ENCODE measurements around the gene HOXC4. TPM values are rescaled to one million over a fixed set of nuclear protein-coding genes. Genes with fewer than 3 reads are reported as not detected.

Gene HOXC4
- total RNA-seq, 1 experiment from 2014 or later: 9.6 TPM

GRCh38 chr12:54015018-54015931 is 38.4 kb upstream of the HOXC4 start:
- ChIA-PET CTCF (interaction anchor here (1.7 kb wide), 1 partner anchor 17 kb away, joined by 6 read pairs; the partner anchor contains the start of gene HOXC5), POLR2A (ENCODE audit: low non-redundant PET) (no interaction called here)
- Histone ChIP-seq H3K36me3 (ENCODE audit: insufficient read depth, low read length, poor library complexity, severe bottlenecking) (no peaks in the 10 kb centered on the region), H3K4me1 (ENCODE audit: insufficient read depth, low read length, poor library complexity, severe bottlenecking) (peaks cover 52% of the 10 kb centered on the region), H3K4me3 (ENCODE audit: low read depth, low read length, poor library complexity, severe bottlenecking) (peak overlapping the region; percentile 68), H3K27me3 (replicated peaks; ENCODE audit: insufficient read depth, low read depth, low read length, poor library complexity) (no peaks in the 10 kb centered on the region), H3K9me3 (ENCODE audit: low read depth, low read length, poor library complexity, severe bottlenecking) (no peaks in the 10 kb centered on the region), H3K27ac (ENCODE audit: low read depth, low read length, poor library complexity, severe bottlenecking) (peak overlapping the region; percentile 97)
- no peak for TF ChIP-seq EZH2 (IDR thresholded peaks at IDR 0.05; ENCODE audit: borderline replicate concordance, low read depth, low read length, poor library complexity, severe bottlenecking)
- no peak for TF ChIP-seq CTCF (conservative IDR thresholded peaks at IDR 0.05; ENCODE audit: low read depth, low read length)
- intact Hi-C loops (cut with micrococcal nuclease; ENCODE audit: unreplicated experiment): no loop called here
- BruUV-seq (replicated peaks): no TSS peak
- no peak for DNase-seq (ENCODE audit: low spot score)

GRCh38 chr12:54016051-54016450 is 37.6 kb upstream of the HOXC4 start:
- Histone ChIP-seq H3K4me1 (ENCODE audit: insufficient read depth, low read length, poor library complexity, severe bottlenecking) (peaks cover 52% of the 10 kb centered on the region), H3K9me3 (ENCODE audit: low read depth, low read length, poor library complexity, severe bottlenecking) (no peaks in the 10 kb centered on the region), H3K36me3 (ENCODE audit: insufficient read depth, low read length, poor library complexity, severe bottlenecking) (no peaks in the 10 kb centered on the region), H3K4me3 (ENCODE audit: low read depth, low read length, poor library complexity, severe bottlenecking) (peak overlapping the region; percentile 68), H3K27ac (ENCODE audit: low read depth, low read length, poor library complexity, severe bottlenecking) (peak overlapping the region; percentile 97), H3K27me3 (replicated peaks; ENCODE audit: insufficient read depth, low read depth, low read length, poor library complexity) (no peaks in the 10 kb centered on the region)
- intact Hi-C loops (cut with micrococcal nuclease; ENCODE audit: unreplicated experiment): no loop called here
- TF ChIP-seq CTCF (conservative IDR thresholded peaks at IDR 0.05; ENCODE audit: low read depth, low read length) (no peak), EZH2 (IDR thresholded peaks at IDR 0.05; ENCODE audit: borderline replicate concordance, low read depth, low read length, poor library complexity, severe bottlenecking) (no peak)
- POLR2A ChIA-PET (ENCODE audit: low non-redundant PET): interaction anchor here (0.5 to 0.6 kb wide), 2 partner anchors 10 to 26 kb away, joined by 3 to 5 read pairs; no protein-coding TSS in a partner anchor
- no peak for DNase-seq (ENCODE audit: low spot score)
- BruUV-seq (replicated peaks): TSS peak; percentile 85
- CTCF ChIA-PET: interaction anchor here (0.8 to 2.2 kb wide), 4 partner anchors 10 to 189 kb away, joined by 6 to 15 read pairs (median 8); partner anchors contain the start of gene HOXC5

GRCh38 chr12:54016478-54016964 is 37.1 kb upstream of the HOXC4 start:
- H3K9me3 ChIP-seq (ENCODE audit: low read depth, low read length, poor library complexity, severe bottlenecking): no peaks in the 10 kb centered on the region
- no peak for TF ChIP-seq CTCF (conservative IDR thresholded peaks at IDR 0.05; ENCODE audit: low read depth, low read length)
- no peak for TF ChIP-seq EZH2 (IDR thresholded peaks at IDR 0.05; ENCODE audit: borderline replicate concordance, low read depth, low read length, poor library complexity, severe bottlenecking)
- H3K4me3 ChIP-seq (ENCODE audit: low read depth, low read length, poor library complexity, severe bottlenecking): peak overlapping the region; percentile 68
- intact Hi-C loops (cut with micrococcal nuclease; ENCODE audit: unreplicated experiment): no loop called here
- peak overlapping the region; percentile 97 for H3K27ac ChIP-seq (ENCODE audit: low read depth, low read length, poor library complexity, severe bottlenecking)
- BruUV-seq (replicated peaks): no TSS peak
- peaks cover 54% of the 10 kb centered on the region for H3K4me1 ChIP-seq (ENCODE audit: insufficient read depth, low read length, poor library complexity, severe bottlenecking)
- ChIA-PET POLR2A (ENCODE audit: low non-redundant PET) (interaction anchor here (0.5 to 0.6 kb wide), 2 partner anchors 10 to 26 kb away, joined by 3 to 5 read pairs; no protein-coding TSS in a partner anchor), CTCF (interaction anchor here (0.8 to 2.2 kb wide), 5 partner anchors 7 to 188 kb away, joined by 7 to 21 read pairs (median 15); partner anchors contain the start of gene HOXC8)
- H3K36me3 ChIP-seq (ENCODE audit: insufficient read depth, low read length, poor library complexity, severe bottlenecking): no peaks in the 10 kb centered on the region
- peak; percentile 91 for DNase-seq (ENCODE audit: low spot score)
- H3K27me3 ChIP-seq (replicated peaks; ENCODE audit: insufficient read depth, low read depth, low read length, poor library complexity): no peaks in the 10 kb centered on the region
